PC-9 (cell line): ENCODE results near the gene ERAS. TPM values are rescaled to one million over a fixed set of nuclear protein-coding genes. Genes with fewer than 3 reads are reported as not detected.

Experiments used
- BruUV-seq: library from RNA; stranded (reverse); fragments of 400-500 nt; replicated peaks from 2 replicates; lab custom pipeline; 2021; lab: Mats Ljungman, UMichigan
- CTCF ChIA-PET: fragments of 300-600 bp; sonication (Branson Sonifier 250); formaldehyde crosslinking; loops from one replicate; lab custom pipeline; 2022; ENCODE audit warnings: antibody characterized with exemption; lab: Charles Lee
- POLR2A ChIA-PET: fragments of 300-600 bp; sonication (Branson Sonifier 250); formaldehyde crosslinking; loops from one replicate; lab custom pipeline; 2022; ENCODE audit warnings: antibody characterized with exemption; ENCODE audit not compliant: unreplicated experiment; lab: Charles Lee
- DNase-seq, 2 experiments: peaks; one replicate each; pipeline versions ENCODE4 v3.0.0 to v3.0.0-alpha.2; 2015 to 2022; ENCODE audit warnings: mixed read lengths in 1 of 2
- H2AFZ ChIP-seq: fragments of 200-600 bp; sonication (generic); 2 replicates; pipeline ENCODE4 v1.8.1; 2017; ENCODE audit warnings: antibody characterized with exemption
- H3F3A ChIP-seq: fragments of 200-600 bp; sonication (generic); 2 replicates; pipeline ENCODE4 v1.8.1; 2017; ENCODE audit warnings: antibody characterized with exemption, mild to moderate bottlenecking, low read depth; ENCODE audit not compliant: insufficient read depth
- H3K27ac ChIP-seq: fragments of 200-600 bp; sonication (generic); 2 replicates; pipeline ENCODE4 v1.6.1; 2016; ENCODE audit warnings: mixed run types
- H3K27me3 ChIP-seq: fragments of 200-600 bp; sonication (generic); 2 replicates; pipeline ENCODE4 v1.6.1; 2016; ENCODE audit warnings: low read depth, mixed run types; ENCODE audit not compliant: insufficient read depth
- H3K36me3 ChIP-seq: fragments of 200-600 bp; sonication (generic); 2 replicates; pipeline ENCODE4 v1.6.1; 2016; ENCODE audit warnings: low read depth, mixed run types
- H3K4me1 ChIP-seq: fragments of 200-600 bp; sonication (generic); replicated peaks from 2 replicates; pipeline ENCODE4 v1.6.1; 2016; ENCODE audit warnings: mixed run types; ENCODE audit not compliant: insufficient read depth
- H3K4me2 ChIP-seq: fragments of 200-600 bp; sonication (generic); 2 replicates; pipeline ENCODE4 v1.6.1; 2017; ENCODE audit warnings: mixed run types
- H3K4me3 ChIP-seq: fragments of 200-600 bp; sonication (generic); 2 replicates; pipeline ENCODE4 v1.6.1; 2016; ENCODE audit warnings: mixed run types
- H3K79me2 ChIP-seq: fragments of 200-600 bp; sonication (generic); 2 replicates; pipeline ENCODE4 v1.6.1; 2017; ENCODE audit warnings: low read depth, mixed run types
- H3K9me2 ChIP-seq: fragments of 200-600 bp; sonication (generic); 2 replicates; pipeline ENCODE4 v1.8.1; 2017; ENCODE audit warnings: mild to moderate bottlenecking; ENCODE audit not compliant: insufficient read depth
- H3K9me3 ChIP-seq: fragments of 200-600 bp; sonication (generic); 2 replicates; pipeline ENCODE4 v1.8.1; 2016; ENCODE audit warnings: low read depth; ENCODE audit not compliant: insufficient read depth
- H4K20me1 ChIP-seq: fragments of 200-600 bp; sonication (generic); 2 replicates; pipeline ENCODE4 v1.8.1; 2017; ENCODE audit not compliant: insufficient read depth
- EZH2 ChIP-seq: fragments of 200-600 bp; sonication (generic); IDR thresholded peaks from 2 replicates; pipeline ENCODE4 v1.8.0; 2017; ENCODE audit warnings: antibody characterized with exemption, low read depth
- intact Hi-C: fragments of 100-400 bp; cut with micrococcal nuclease; formaldehyde crosslinking; loops from one replicate; pipeline ENCODE4 v1.10.0; 2022; ENCODE audit not compliant: unreplicated experiment
- total RNA-seq: library from RNA; stranded (reverse); gene quantifications from 2 replicates; pipeline ENCODE4 v1.2.3, GENCODE V29; 2021
- TF ChIP-seq, protein P1 (sequence below): fragments of 200-600 bp; sonication (generic); conservative IDR thresholded peaks from 2 replicates; pipeline ENCODE4 v1.6.1; 2017; ENCODE audit warnings: mixed run types, antibody characterized with exemption, mild to moderate bottlenecking, moderate library complexity

Gene ERAS
- total RNA-seq, 1 experiment from 2014 or later, result not detected

DNA sequence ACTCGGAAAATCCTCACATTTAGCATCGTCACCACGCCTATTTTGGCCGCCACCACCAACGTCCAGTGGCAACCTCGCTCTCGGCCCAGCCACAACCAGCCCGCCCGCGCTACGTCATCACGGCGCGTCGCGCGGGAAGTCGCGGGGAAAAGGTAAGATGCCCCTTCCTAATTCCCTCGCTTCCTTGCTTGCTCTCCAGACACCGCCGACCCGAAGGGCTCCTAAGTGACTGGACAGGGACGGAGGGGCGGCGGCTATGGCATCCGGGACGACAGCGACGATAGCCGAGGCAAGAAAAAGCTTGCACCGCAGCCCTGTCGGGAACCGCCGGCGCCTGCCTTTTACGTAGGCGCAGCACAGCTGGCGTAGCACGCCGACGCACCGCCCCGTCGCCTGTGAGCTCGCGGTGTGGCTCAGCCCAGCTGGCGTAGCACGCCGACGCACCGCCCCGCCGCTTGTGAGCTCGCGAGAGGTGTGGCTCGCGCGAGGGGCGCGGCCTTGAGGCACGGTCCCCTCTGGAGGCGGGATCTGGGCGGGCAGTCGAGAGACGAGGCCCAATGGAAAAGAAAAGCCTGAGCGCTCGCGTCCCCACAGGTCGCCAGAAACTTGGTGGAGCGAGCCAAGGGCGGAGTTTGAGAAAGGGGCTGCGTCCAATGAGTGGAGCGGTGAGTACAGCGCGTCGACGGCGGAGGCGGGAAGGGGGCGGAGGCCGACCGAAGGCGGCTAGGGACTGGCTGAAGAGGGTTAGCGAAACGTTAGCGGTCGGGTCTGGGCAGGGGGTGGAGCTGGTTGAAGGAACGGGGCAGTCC is 24.8 kb upstream of the ERAS start, which contains the start of gene HDAC6:
Gene HDAC6, plus strand, starts transcription at position 788 of the 809 bp plus-strand sequence. CDS start 626 bp downstream, outside the sequence.
- no TSS peak for BruUV-seq
- intact Hi-C loops, result loop anchor here (1.0 to 5.0 kb wide), 2 partner anchors 40 to 96 kb away; partner anchors contain the start of genes GLOD5, PQBP1 and TIMM17B
- CTCF ChIA-PET, result no interaction called here

DNA sequence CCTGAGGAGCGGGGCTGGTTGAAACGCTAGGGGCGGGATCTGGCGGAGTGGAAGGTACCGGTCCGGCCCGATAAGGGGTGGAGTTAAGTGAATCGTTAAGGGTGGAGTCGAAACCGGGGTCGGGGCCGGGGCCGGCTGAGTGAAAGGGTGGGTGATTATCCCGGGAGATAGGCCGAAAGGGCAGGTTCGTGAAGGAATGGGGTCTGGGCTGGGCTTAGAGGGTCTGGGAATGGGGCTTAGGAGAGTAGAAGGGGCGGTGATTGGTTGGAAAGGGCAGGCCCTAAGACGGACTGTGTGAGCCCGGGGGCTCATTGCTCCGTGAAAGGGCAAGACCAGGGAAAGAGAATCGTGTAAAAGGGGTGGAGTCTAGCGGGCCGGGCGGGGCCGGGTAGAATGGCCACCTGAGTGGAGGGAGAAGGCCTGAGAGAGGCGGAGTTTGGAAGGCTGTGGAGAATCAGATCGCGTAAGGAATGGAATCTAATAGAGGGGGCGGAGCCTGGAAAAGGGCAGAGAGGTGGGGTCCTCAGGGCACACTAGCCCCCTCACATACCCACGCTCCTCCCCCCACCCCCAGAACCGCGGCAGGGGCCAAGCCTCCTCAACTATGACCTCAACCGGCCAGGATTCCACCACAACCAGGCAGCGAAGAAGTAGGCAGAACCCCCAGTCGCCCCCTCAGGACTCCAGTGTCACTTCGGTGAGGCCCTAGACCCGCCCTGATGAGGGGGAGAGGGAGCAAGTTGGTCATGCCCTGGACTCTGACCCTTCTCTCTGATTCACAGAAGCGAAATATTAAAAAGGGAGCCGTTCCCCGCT is 24.0 kb upstream of the ERAS start:
- H2AFZ ChIP-seq, result peak overlapping the region; percentile 68; the same call in 1 of the 2 replicates
- no peaks in the 10 kb centered on the region for H3K9me3 ChIP-seq
- intact Hi-C loops, result loop anchor here (5.0 kb wide), 1 partner anchor 95 kb away; the partner anchor contains the start of genes PQBP1 and TIMM17B
- ChIA-PET CTCF (no interaction called here), POLR2A (interaction anchor here (0.6 to 0.9 kb wide), 3 partner anchors 95 to 263 kb away, joined by 3 to 14 read pairs (median 3); partner anchors contain the start of genes SLC35A2 and TBC1D25)
- no peaks in the 10 kb centered on the region for H3K79me2 ChIP-seq
- H3K9me2 ChIP-seq, result no peaks in the 10 kb centered on the region
- no peaks in the 10 kb centered on the region for H3K36me3 ChIP-seq
- H3K4me3 ChIP-seq, result peak overlapping the region; percentile 58; the same call in 1 of the 2 replicates
- H3K27ac ChIP-seq, result peak overlapping the region; percentile 87
- H4K20me1 ChIP-seq, result no peaks in the 10 kb centered on the region
- H3K27me3 ChIP-seq, result no peaks in the 10 kb centered on the region
- TF ChIP-seq EZH2, result no peak
- TF ChIP-seq, protein P1, sequence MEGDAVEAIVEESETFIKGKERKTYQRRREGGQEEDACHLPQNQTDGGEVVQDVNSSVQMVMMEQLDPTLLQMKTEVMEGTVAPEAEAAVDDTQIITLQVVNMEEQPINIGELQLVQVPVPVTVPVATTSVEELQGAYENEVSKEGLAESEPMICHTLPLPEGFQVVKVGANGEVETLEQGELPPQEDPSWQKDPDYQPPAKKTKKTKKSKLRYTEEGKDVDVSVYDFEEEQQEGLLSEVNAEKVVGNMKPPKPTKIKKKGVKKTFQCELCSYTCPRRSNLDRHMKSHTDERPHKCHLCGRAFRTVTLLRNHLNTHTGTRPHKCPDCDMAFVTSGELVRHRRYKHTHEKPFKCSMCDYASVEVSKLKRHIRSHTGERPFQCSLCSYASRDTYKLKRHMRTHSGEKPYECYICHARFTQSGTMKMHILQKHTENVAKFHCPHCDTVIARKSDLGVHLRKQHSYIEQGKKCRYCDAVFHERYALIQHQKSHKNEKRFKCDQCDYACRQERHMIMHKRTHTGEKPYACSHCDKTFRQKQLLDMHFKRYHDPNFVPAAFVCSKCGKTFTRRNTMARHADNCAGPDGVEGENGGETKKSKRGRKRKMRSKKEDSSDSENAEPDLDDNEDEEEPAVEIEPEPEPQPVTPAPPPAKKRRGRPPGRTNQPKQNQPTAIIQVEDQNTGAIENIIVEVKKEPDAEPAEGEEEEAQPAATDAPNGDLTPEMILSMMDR, result no peak
- no TSS peak for BruUV-seq
- peak overlapping the region; percentile 73 for H3K4me2 ChIP-seq
- DNase-seq, result peak; percentile 70 to 72
- H3K4me1 ChIP-seq, result no peaks in the 10 kb centered on the region
- no peaks in the 10 kb centered on the region for H3F3A ChIP-seq

More for the DNA sequence above, 24.8 kb upstream of the ERAS start, which contains the start of gene HDAC6:
- no peaks in the 10 kb centered on the region for H3F3A ChIP-seq
- H3K9me3 ChIP-seq, result no peaks in the 10 kb centered on the region
- TF ChIP-seq EZH2, result no peak
- TF ChIP-seq, protein P1, result no peak
- peak; percentile 88 to 90 for DNase-seq
- H2AFZ ChIP-seq, result peak within 1 kb of the TSS; percentile 75
- H3K27me3 ChIP-seq, result no peaks in the 10 kb centered on the region
- no peaks in the 10 kb centered on the region for H3K79me2 ChIP-seq
- H3K9me2 ChIP-seq, result no peaks in the 10 kb centered on the region
- H3K4me1 ChIP-seq, result no peaks in the 10 kb centered on the region
- H3K4me2 ChIP-seq, result peak within 1 kb of the TSS; percentile 74
- POLR2A ChIA-PET, result interaction anchor here (0.5 to 0.9 kb wide), 5 partner anchors 96 to 913 kb away, joined by 3 to 14 read pairs (median 5); partner anchors contain the start of genes EBP, SLC35A2 and TBC1D25
- no peaks in the 10 kb centered on the region for H3K36me3 ChIP-seq
- peak within 1 kb of the TSS; percentile 58; the same call in 1 of the 2 replicates for H3K4me3 ChIP-seq
- peak within 1 kb of the TSS; percentile 87 for H3K27ac ChIP-seq
- no peaks in the 10 kb centered on the region for H4K20me1 ChIP-seq

DNA sequence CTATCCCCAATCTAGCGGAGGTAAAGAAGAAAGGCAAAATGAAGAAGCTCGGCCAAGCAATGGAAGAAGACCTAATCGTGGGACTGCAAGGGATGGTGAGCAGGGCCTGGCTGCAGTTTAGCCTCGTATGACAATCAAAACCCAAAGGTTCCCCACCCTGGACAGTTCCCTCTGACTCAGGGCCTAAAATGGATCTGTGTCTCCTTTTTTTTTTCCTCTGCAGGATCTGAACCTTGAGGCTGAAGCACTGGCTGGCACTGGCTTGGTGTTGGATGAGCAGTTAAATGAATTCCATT is 23.5 kb upstream of the ERAS start:
- intact Hi-C loops, result loop anchor here (5.0 kb wide), 1 partner anchor 94 kb away; the partner anchor contains the start of genes PQBP1 and TIMM17B
- Histone ChIP-seq H2AFZ (no peak overlapping the region), H3K4me1 (no peaks in the 10 kb centered on the region), H4K20me1 (no peaks in the 10 kb centered on the region), H3K27ac (0 out of 2 replicates have a peak overlapping the region, but pooled peaks have one; percentile 16), H3K79me2 (no peaks in the 10 kb centered on the region), H3F3A (no peaks in the 10 kb centered on the region), H3K27me3 (no peaks in the 10 kb centered on the region), H3K36me3 (no peaks in the 10 kb centered on the region), H3K4me2 (peak overlapping the region; percentile 73), H3K9me3 (no peaks in the 10 kb centered on the region), H3K9me2 (no peaks in the 10 kb centered on the region), H3K4me3 (peak overlapping the region; percentile 58; the same call in 1 of the 2 replicates)
- ChIA-PET CTCF (no interaction called here), POLR2A (no interaction called here)
- no TSS peak for BruUV-seq
- no peak for DNase-seq
- TF ChIP-seq EZH2, result no peak
- TF ChIP-seq, protein P1, result no peak
